ENCODE results near the gene DCDC1. TPM values are rescaled to one million over a fixed set of nuclear protein-coding genes. Genes with fewer than 3 reads are reported as not detected.

Gene DCDC1
- total RNA-seq, 6 experiments from 2014 or later = not detected

DNA sequence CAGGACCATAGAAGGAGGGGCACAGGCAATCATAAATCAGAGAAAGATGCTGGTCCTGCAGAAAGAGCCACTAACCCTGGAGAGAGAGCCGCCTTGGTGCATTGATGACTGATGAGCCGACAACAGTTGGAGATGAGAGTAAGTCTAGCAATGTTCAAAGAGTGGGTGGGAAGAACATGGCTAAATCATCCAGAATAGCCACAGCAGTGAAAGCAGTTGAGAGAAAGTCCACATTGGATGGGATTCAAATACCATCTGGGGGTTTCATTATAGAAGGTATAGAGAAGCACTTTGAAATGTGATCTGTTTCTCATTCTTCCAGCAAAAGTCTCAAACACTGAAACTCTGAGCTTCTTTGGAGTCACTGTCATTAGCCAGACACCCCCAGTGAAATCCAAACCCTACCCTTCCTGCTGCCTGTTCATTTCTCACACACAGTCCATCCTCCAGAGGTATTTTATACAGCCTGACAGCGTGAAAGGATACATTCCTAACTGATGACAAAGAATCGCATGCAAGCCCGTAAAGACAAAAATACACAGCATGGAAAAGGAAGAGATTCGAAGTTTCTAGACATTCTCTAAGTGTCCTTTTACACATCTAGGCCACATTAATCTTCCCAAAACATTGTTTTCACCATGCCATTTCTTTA is 480.3 kb downstream of the DCDC1 start:
- H3K4me3 Mint-ChIP-seq = no peak overlapping the region
- no peaks in the 10 kb centered on the region for H3K4me1 Mint-ChIP-seq (ENCODE audit: low read depth)
- no peak overlapping the region for H3K27ac Mint-ChIP-seq
- no peaks in the 10 kb centered on the region; the same call in 1 of the 2 replicates for H3K27me3 Mint-ChIP-seq (ENCODE audit: insufficient read depth)
- peaks cover 18% of the 10 kb centered on the region for H3K9me3 Mint-ChIP-seq
- H3K36me3 Mint-ChIP-seq (ENCODE audit: low read depth) = no peaks in the 10 kb centered on the region
- no peak for DNase-seq
- TF ChIP-seq, protein P1, sequence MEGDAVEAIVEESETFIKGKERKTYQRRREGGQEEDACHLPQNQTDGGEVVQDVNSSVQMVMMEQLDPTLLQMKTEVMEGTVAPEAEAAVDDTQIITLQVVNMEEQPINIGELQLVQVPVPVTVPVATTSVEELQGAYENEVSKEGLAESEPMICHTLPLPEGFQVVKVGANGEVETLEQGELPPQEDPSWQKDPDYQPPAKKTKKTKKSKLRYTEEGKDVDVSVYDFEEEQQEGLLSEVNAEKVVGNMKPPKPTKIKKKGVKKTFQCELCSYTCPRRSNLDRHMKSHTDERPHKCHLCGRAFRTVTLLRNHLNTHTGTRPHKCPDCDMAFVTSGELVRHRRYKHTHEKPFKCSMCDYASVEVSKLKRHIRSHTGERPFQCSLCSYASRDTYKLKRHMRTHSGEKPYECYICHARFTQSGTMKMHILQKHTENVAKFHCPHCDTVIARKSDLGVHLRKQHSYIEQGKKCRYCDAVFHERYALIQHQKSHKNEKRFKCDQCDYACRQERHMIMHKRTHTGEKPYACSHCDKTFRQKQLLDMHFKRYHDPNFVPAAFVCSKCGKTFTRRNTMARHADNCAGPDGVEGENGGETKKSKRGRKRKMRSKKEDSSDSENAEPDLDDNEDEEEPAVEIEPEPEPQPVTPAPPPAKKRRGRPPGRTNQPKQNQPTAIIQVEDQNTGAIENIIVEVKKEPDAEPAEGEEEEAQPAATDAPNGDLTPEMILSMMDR (IDR thresholded peaks at IDR 0.05) = no peak

DNA sequence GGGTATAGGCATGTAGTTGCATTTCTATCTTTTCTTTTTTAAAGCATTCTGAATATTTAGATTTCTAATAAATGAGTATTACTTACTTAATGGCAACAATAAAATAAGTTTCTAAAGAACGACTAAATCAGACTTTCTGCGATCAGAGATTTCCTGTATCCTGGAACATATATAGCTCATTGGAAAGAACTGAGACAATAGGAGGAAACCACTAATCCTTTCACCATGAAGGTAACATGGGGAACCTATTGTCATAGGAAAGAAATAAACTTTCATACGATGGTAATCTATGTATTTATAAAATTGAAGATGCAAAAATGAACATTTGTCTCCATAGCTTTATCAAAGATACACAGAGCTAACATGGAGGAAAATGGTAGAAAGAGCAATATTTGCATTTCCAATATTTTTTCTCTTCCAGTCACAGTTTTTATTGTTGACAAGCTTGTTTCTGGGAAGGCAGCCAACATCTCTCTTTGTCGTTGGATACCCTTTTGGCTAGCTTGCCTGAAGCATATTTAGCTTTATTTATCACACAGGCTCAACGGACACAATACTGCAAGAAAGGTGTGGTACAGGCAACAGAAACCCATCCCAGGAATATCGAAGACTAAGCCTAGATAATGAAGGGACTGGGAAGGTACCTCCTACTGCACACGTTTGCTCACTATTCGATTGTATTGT is 490.1 kb downstream of the DCDC1 start:
- Mint-ChIP-seq H3K9me3 (peaks cover 29% of the 10 kb centered on the region), H3K27ac (no peak overlapping the region), H3K36me3 (ENCODE audit: low read depth) (no peaks in the 10 kb centered on the region), H3K4me1 (ENCODE audit: low read depth) (no peaks in the 10 kb centered on the region), H3K4me3 (no peak overlapping the region), H3K27me3 (ENCODE audit: insufficient read depth) (no peaks in the 10 kb centered on the region)
- no peak for DNase-seq
- TF ChIP-seq, protein P1 (IDR thresholded peaks at IDR 0.05) = no peak

DNA sequence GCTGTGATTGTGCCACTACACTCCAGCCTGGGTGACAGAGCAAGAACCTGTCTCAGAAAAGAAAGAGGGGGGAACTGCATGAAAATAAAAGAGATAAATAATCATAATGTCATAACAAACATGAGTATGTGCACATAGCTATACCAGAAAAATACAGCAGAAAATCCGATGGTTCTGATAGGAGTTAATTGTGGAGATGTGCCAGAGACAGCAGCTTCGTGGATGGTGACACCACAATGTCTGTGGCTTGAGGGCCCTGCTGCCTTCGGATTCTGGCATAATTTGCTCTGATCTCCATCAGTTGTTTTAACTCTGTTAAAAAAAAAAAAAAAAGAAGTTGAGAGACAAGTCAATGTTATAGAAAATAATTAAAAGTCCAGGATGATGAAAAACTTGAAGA is 491.1 kb downstream of the DCDC1 start:
- Mint-ChIP-seq H3K36me3 (ENCODE audit: low read depth) (no peaks in the 10 kb centered on the region), H3K27ac (no peak overlapping the region), H3K27me3 (ENCODE audit: insufficient read depth) (no peaks in the 10 kb centered on the region), H3K9me3 (peaks cover 32% of the 10 kb centered on the region), H3K4me3 (no peak overlapping the region), H3K4me1 (ENCODE audit: low read depth) (no peaks in the 10 kb centered on the region)
- TF ChIP-seq, protein P1 (IDR thresholded peaks at IDR 0.05) = no peak
- DNase-seq = no peak

DNA sequence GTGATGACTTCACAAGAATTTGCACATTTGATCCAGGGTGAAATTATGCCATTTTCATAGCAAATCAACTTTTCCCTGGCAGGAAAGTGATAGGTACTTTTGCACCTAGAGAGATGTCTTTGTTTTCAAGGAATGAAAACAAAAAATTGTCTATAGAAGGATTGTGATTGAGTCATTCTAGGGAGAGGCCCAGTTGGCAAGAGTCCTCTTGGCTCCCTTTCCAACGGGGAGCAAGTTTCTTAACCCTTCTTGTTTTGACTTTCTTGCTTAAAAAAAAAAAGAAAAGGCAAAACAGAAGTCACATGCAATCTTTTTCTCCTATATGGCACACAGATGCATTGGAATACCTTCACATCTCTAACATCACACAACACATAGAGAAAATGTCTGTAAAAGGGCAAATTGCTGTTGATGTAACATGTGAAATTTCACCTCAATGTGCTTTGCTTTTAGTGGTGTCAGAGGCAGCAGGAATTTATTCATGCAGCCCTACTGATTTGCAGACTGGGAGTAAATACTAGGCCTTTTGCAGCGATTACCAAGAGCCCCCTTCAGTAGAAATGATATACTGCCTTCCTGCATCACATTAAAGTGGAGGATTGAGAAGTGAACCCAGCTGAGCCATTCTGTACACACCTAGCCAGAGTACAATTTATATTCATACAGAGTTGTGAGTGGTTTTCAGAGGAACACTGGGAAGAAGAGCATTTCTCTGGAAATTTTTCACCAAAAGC is 492.7 kb downstream of the DCDC1 start:
- TF ChIP-seq, protein P1 (IDR thresholded peaks at IDR 0.05) = no peak
- no peak overlapping the region for H3K4me3 Mint-ChIP-seq
- no peaks in the 10 kb centered on the region for H3K4me1 Mint-ChIP-seq (ENCODE audit: low read depth)
- DNase-seq = no peak
- H3K9me3 Mint-ChIP-seq = peaks cover 27% of the 10 kb centered on the region
- no peaks in the 10 kb centered on the region for H3K36me3 Mint-ChIP-seq (ENCODE audit: low read depth)
- H3K27me3 Mint-ChIP-seq (ENCODE audit: insufficient read depth) = no peaks in the 10 kb centered on the region
- no peak overlapping the region for H3K27ac Mint-ChIP-seq

DNA sequence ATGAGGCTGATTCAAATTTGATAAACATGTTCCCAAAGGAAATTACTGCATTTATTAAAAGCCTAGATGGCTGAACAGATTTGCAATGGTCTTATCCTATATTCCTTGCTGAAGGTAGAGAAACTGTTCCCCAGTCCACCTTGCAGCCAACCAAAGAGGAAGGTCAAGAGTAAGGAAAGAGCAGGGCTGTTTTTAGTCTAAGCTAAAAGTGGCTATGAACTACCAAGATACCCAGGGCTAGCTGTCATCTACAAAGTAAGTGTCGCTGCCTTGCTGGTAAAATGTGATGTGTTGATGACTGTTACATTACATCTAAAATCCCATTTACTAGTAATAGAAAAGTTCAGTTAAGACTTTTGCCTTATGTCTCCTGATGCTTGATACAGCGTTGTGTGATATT is 493.3 kb downstream of the DCDC1 start:
- Mint-ChIP-seq H3K9me3 (peaks cover 24% of the 10 kb centered on the region), H3K36me3 (ENCODE audit: low read depth) (no peaks in the 10 kb centered on the region), H3K4me3 (no peak overlapping the region), H3K27me3 (ENCODE audit: insufficient read depth) (no peaks in the 10 kb centered on the region), H3K27ac (no peak overlapping the region), H3K4me1 (ENCODE audit: low read depth) (no peaks in the 10 kb centered on the region)
- no peak for DNase-seq
- TF ChIP-seq, protein P1 (IDR thresholded peaks at IDR 0.05) = no peak
